GM18505 (cell line): Measurements from ENCODE around the gene GPR52.

Source experiments
- ATAC-seq: cut with Tn5 transposase; IDR thresholded peaks from one replicate; pipeline ENCODE4 v1.9.1; 2021; ENCODE audit not compliant: unreplicated experiment
- POLR2A ChIP-seq: IDR thresholded peaks from 4 replicates; pipeline ENCODE4 v1.6.1; 2011; ENCODE audit warnings: borderline replicate concordance; ENCODE audit not compliant: insufficient read depth, insufficient read length; ENCODE audit errors: extremely low read depth

GPR52 gene

DNA sequence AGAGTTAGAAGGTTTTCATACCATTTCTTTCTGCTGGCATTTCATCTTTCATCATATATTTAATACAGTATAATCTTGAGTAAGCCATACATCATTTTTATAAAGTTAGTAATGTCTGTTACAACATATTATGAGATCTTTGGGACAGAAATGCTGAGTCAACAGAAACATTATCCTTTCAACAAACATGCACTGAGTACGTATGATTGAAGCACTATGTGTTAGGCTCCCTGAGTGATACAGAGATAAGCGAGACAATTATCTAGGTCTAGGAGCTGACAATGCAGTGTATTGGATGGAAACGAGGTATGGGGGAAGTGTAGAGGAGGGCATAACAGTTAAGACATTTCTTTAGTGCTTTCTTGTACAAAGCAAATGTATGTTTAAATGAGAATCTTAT, 19.7 kb upstream of the GPR52 start:
- no peak for ATAC-seq
- TF ChIP-seq POLR2A, result no peak

DNA sequence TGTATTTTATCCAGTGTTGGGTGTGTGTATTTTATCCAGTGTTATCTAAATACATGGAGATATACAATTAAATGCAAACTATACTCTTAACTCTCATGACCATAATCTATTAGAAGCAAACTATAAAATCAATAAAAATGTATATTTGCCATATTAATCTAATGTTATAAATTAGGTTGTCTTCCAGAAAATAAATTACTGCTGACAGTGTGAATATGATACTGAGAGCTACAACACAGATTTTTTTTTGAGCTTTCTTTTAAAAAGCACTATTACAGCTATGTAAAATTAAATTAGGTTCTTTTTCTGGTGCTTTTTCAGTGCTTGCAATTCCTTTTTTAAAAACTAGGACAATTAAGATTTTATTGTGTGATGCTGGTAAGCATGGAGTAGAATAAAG, 19.0 kb upstream of the GPR52 start:
- ATAC-seq, result no peak
- TF ChIP-seq POLR2A, result no peak

DNA sequence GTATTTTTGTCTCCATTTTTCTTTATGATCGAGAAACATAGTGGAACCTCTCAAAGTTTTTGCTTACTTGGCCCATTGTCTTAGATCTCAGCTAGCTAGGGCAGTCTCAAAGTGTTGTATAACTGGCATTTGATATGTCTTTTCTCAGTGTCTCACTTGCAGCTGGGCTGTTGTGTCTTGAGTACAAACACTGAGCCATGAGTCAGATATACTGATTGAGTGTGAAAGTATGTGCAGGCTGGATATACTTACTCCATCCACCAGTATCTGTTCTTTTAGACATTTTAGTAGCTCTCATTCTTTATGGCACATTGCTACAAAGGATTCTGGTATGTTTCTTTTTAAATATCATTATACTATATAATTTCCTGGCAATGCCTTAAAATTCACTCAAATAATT, 14.3 kb upstream of the GPR52 start:
- ATAC-seq, result no peak
- TF ChIP-seq POLR2A, result no peak

DNA sequence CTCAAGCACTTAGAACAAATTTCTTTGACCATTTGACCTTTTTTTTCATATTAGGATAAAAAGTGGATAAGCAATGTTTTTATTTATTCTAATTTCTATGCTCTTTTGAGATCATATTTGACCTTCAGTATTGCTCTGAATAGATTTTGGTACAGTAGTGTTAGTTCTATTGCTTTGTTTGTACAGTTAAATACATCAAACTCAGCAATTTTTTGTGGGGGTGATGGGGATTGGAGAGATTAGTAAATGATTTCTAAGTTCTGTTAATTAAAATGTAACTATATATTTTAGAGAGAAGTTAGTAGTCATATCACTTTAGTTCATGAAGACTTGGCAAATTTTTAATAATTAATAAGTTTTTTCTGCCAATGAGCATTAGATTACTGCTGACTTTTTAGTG, 2.4 kb upstream of the GPR52 start:
- no peak for TF ChIP-seq POLR2A

DNA sequence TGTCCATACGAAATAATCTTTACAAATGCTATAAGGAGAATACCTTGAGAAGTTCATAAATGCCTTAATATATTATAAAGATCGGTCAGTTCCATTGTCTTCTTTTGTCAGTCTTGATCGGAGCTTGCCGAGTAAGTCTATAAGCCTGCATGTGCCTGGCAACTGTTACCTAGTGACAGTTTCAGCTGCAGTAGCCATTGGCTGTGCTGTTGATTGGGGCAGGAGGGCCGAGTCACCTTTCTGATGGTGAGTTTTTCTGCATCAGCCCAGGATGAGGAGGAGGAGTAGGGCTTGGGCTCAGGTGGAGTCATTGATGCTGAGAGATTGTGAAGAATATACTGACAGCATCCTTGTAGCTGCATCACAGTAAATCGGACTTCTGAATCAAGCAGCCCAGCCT, 1.9 kb upstream of the GPR52 start:
- no peak for ATAC-seq
- TF ChIP-seq POLR2A, result no peak

More for the DNA sequence above, 2.4 kb upstream of the GPR52 start:
- ATAC-seq, result no peak

DNA sequence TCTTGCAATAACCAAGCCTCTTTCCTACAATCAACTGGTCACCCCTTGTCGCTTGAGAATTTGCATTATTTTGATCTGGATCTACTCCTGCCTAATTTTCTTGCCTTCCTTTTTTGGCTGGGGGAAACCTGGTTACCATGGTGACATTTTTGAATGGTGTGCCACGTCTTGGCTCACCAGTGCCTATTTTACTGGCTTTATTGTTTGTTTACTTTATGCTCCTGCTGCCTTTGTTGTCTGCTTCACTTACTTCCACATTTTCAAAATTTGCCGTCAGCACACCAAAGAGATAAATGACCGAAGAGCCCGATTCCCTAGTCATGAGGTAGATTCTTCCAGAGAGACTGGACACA, 743 bp downstream of the GPR52 start:
- ATAC-seq, result no peak
- TF ChIP-seq POLR2A, result no peak

DNA sequence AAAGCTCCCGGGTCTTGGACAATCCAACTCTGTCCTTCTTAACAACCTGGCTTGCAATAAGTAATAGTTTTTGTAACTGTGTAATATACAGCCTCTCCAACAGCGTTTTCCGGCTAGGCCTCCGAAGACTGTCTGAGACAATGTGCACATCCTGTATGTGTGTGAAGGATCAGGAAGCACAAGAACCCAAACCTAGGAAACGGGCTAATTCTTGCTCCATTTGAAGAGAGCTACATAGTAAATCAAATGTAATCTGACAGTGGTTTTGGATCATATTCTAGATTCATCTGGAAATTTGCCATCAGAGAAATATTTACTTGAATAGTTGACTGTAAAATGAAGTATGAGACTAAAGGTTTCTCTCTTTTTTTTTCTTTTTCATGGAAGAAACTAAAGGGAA, 1.2 kb downstream of the GPR52 start:
- no peak for TF ChIP-seq POLR2A
- no peak for ATAC-seq

DNA sequence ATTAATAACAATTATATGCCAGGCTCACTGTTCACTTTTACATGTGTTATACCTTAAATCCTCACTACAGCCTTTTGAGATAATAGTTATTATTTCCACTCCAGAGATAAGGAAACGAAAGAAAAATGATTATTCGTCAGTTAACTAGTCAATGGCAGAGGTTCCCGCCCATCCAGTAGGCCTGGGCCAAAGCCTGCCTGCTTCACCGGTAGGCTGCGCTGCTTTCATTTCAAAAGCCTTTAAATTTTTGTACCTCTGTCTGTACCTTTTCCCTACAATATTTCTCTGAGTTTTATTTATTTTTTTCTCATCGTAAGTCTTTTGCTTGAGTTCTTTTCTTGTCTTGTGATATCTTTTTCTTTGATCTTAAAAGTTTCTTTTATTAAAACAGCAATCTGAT, 3.6 kb downstream of the GPR52 start:
- TF ChIP-seq POLR2A, result no peak
- no peak for ATAC-seq

DNA sequence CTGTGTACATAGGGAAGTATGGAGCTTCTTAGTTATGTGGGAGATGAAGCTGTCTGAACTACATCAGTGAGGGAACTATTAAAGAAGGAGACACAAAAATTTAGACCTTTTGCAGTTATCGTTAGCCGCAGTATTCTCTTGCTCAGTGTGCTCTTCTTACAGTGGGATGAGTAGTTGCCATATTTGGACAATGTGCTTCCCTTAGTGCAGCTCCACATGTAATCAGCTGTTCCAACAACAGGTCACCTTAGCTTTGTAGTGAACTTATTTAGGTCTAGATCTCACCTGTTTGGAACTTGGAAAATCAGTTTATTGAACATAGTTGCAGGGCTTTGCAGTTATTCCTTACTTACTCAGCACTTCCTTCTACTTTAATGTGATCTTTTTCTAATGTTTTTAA, 18.1 kb downstream of the GPR52 start:
- no peak for TF ChIP-seq POLR2A
- ATAC-seq, result no peak

DNA sequence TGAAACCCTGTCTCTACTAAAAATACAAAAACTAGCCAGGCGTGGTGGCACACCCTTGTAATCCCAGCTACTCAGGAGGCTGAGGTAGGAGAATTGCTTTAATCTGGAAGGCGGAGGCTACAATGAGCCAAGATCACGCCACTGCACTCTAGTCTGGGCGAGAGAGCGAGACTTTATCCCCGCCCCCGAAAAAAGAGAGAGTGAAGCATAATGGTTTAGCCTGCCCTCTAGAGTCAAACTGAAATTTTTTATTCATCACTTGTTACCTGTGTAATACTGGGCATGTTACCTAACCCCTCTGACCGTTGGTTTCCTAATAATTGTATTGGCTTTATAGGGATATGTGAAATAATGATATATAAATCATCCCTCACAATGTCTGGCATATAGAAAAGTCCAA, 18.8 kb downstream of the GPR52 start:
- ATAC-seq, result no peak

DNA sequence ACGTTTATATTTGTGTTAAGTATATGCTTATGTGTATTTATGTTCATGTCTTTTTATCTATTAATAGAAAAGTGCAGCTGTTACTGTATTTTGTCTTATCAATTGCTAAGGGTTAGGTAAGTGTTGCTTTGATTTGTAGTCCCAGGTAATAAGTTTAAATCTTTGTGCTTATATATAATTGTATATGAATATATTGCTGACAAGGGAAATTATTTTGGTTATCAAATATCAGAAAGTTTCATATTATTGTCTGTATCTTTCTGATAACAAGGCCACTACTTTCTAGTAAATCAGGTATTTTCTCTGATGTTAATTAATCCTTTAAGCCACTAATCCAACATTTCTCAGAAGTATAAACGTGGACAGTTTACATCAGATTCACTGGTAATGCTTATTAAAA, 21.3 kb downstream of the GPR52 start:
- no peak for ATAC-seq
- no peak for TF ChIP-seq POLR2A

More for the DNA sequence above, 18.8 kb downstream of the GPR52 start:
- no peak for TF ChIP-seq POLR2A

DNA sequence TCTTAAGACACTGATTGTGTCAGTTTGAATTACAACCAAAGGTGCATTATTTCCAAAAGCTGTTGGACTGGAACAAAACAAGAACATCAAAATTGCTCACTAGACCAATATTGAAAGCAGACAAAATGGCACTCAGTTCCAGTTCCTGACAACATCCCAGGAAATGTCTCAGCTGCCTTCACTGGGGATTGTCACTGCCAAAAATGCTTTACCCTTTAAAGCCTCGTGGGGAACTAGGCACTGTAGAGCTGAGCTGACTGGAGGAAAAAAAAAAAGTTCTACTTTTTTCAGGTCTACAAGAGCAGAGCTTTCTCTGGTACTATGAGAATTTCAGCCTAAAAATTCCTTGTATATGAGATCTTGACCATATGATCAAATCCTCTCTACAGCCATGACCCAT, 21.9 kb downstream of the GPR52 start:
- ATAC-seq, result no peak
- TF ChIP-seq POLR2A, result no peak

DNA sequence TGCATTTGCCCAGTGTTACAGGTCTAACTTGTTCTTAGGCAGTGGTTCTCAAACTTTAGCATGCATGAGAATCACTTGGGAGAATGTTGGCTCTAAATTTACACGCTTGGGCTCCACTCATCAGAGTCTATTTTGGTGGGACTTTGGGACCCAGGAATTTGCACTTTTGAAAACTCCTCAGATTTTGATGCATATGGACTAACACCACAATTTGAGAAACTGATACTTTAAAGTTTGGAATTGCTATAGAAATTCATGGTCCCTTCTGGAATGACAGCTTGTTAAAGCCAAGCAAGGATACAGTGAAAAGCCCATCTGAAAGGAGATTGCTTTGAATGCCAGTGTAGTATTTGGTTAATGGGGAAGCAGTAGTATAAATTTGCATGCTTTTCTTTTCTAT, 31.5 kb downstream of the GPR52 start:
- no peak for ATAC-seq

DNA sequence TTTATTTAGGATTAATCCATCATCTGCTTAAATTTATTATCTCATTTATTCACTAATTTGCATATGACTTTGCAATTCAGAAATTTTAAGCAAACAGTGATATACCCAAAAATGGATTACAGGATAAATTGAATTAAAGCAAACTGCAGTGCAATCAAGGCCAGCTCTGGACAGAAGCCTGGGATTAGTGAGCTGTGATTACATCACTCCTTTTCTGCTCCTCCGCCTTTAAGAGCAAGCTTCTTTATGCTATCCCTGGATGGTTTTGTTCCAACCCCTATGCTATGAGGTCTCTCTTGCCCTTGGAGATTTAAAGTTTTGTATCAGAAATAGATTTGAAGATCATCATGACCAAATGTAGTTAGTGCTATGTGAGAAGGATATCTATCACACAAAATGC, 32.6 kb downstream of the GPR52 start:
- TF ChIP-seq POLR2A, result no peak
- no peak for ATAC-seq

More for the DNA sequence above, 31.5 kb downstream of the GPR52 start:
- no peak for TF ChIP-seq POLR2A

DNA sequence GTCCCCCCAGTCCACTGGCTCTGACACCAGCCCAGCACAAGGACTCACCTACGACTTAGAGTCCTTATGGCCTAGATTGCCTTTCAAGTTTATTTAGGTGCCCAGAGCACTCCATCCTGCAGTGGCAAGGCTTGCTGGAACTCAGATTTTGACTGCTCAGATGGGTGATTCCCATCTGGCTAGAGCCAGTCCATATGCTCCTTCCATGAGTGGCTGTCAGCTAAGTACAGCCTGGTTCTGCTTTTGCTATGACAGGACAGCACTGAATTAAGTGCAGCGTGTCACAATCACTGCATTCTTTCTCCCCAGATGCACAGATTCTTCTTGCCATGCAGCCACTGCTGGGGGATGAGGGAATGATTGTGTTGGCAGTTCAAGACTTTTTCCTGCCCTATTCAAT, 43.8 kb downstream of the GPR52 start:
- ATAC-seq, result no peak
- no peak for TF ChIP-seq POLR2A

DNA sequence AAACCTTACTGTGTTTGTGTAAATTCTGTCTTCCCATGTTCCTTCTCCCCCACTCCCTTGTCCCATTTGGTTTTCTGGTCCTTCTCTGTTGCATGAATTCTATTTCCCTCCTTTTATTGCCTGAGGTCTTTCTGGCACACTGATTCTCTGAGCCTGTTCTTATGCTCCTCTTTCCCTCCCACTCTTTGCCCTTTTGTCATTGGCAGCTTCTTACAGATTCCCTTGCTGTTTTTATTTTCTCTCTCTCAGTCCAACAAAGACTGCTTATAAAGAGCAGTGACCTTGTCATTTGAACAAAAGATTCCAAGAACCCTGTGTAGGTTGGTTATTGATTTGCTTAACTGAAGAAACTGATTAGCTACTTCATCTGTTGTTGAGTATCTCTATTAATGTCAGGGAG, 49.7 kb downstream of the GPR52 start:
- TF ChIP-seq POLR2A, result no peak
- no peak for ATAC-seq
